GM10266 (cell line): Measurements from ENCODE around the gene PKP4.

Experiments used
- DNase-seq: peaks from one replicate; pipeline ENCODE4 v3.0.0; 2012; ENCODE audit errors: extremely low spot score
- CTCF ChIP-seq: IDR thresholded peaks from 2 replicates; pipeline ENCODE4 v1.5.1; 2012; ENCODE audit warnings: mild to moderate bottlenecking, low read depth; ENCODE audit not compliant: control insufficient read depth, insufficient read depth; ENCODE audit errors: missing control alignments

Gene PKP4

GRCh38 chr2:158544998-158545397 is 88.2 kb downstream of the PKP4 start:
- no peak for DNase-seq
- no peak for TF ChIP-seq CTCF

- DNase-seq: peak; percentile 26
Measured at GRCh38 chr2:158546412-158547144, 89.8 kb downstream of the PKP4 start.

GRCh38 chr2:158553257-158553656 is 96.5 kb downstream of the PKP4 start:
- no peak for DNase-seq
- no peak for TF ChIP-seq CTCF

More at GRCh38 chr2:158546412-158547144, 89.8 kb downstream of the PKP4 start:
- TF ChIP-seq CTCF: no peak

GRCh38 chr2:158554996-158555395 is 98.2 kb downstream of the PKP4 start:
- TF ChIP-seq CTCF: no peak
- DNase-seq: no peak

GRCh38 chr2:158556124-158556523 is 99.4 kb downstream of the PKP4 start:
- TF ChIP-seq CTCF: no peak
- no peak for DNase-seq

GRCh38 chr2:158557752-158558151 is 101.0 kb downstream of the PKP4 start:
- TF ChIP-seq CTCF: no peak
- DNase-seq: no peak

- no peak for TF ChIP-seq CTCF
Measured at GRCh38 chr2:158559252-158559651, 102.5 kb downstream of the PKP4 start.

More at GRCh38 chr2:158559252-158559651, 102.5 kb downstream of the PKP4 start:
- no peak for DNase-seq
